ENCODE results near the gene COMT. TPM values are rescaled to one million over a fixed set of nuclear protein-coding genes. Genes with fewer than 3 reads are reported as not detected.

The COMT gene
- total RNA-seq, 1 experiment from 2014 or later = 108 TPM

- Histone ChIP-seq H3K4me1 (ENCODE audit: control insufficient read depth, insufficient read depth, low read length) (peaks cover 6% of the 10 kb centered on the region), H3K4me3 (ENCODE audit: low read depth in 2 of 2, low read length in 2 of 2) (no peak overlapping the region), H3K36me3 (ENCODE audit: control insufficient read depth, insufficient read depth, low read length) (no peaks in the 10 kb centered on the region), H3K9me3 (ENCODE audit: control insufficient read depth, insufficient read depth, low read depth, low read length) (no peaks in the 10 kb centered on the region), H3K27ac (ENCODE audit: low read length) (no peak overlapping the region), H3K27me3 (ENCODE audit: control insufficient read depth, insufficient read depth, low read length) (no peaks in the 10 kb centered on the region)
- intact Hi-C loops (cut with micrococcal nuclease; ENCODE audit: unreplicated experiment) (no loop called here), in situ Hi-C loops (cut with HindIII; ENCODE audit: low pct_unique_long_range_greater_than_20kb, low sequenced_read_pairs) (no loop called here)
- POLR2A ChIA-PET = no interaction called here
- TF ChIP-seq POLR2AphosphoS5 (IDR thresholded peaks at IDR 0.05; ENCODE audit: low read depth, low read length) (no peak), CTCF (IDR thresholded peaks at IDR 0.05) (no peak), REST (IDR thresholded peaks at IDR 0.05; ENCODE audit: insufficient read depth in 1 of 2, low read depth in 2 of 2, low read length in 1 of 2) (no peak), SIN3A (IDR thresholded peaks at IDR 0.05; ENCODE audit: borderline replicate concordance, insufficient read depth, low read depth, low read length) (no peak), TCF7L2 (IDR thresholded peaks at IDR 0.05; ENCODE audit: low read depth, low read length) (no peak)
- CTCF ChIA-PET = no interaction called here
- DNase-seq (ENCODE audit: low read depth, low spot score) (no peak), ATAC-seq (no peak)
- BruUV-seq (replicated peaks) = no TSS peak
Measured at GRCh38 chr22:19960491-19961200, 19.1 kb downstream of the COMT start.

- intact Hi-C loops (cut with micrococcal nuclease; ENCODE audit: unreplicated experiment) = no loop called here
- CTCF ChIA-PET = no interaction called here
Measured at GRCh38 chr22:19961201-19961580, 19.6 kb downstream of the COMT start.

More at GRCh38 chr22:19961201-19961580, 19.6 kb downstream of the COMT start:
- H3K36me3 ChIP-seq (ENCODE audit: control insufficient read depth, insufficient read depth, low read length) = no peaks in the 10 kb centered on the region
- no peak for DNase-seq (ENCODE audit: low read depth, low spot score)
- TF ChIP-seq CTCF (IDR thresholded peaks at IDR 0.05) = no peak
- TF ChIP-seq POLR2AphosphoS5 (IDR thresholded peaks at IDR 0.05; ENCODE audit: low read depth, low read length) = no peak
- TF ChIP-seq REST (IDR thresholded peaks at IDR 0.05; ENCODE audit: insufficient read depth in 1 of 2, low read depth in 2 of 2, low read length in 1 of 2) = no peak
- no peak for TF ChIP-seq TCF7L2 (IDR thresholded peaks at IDR 0.05; ENCODE audit: low read depth, low read length)
- no peak for TF ChIP-seq SIN3A (IDR thresholded peaks at IDR 0.05; ENCODE audit: borderline replicate concordance, insufficient read depth, low read depth, low read length)
- H3K27ac ChIP-seq (ENCODE audit: low read length) = no peak overlapping the region
- H3K27me3 ChIP-seq (ENCODE audit: control insufficient read depth, insufficient read depth, low read length) = no peaks in the 10 kb centered on the region
- no TSS peak for BruUV-seq (replicated peaks)
- no peak overlapping the region for H3K4me3 ChIP-seq (ENCODE audit: low read depth in 2 of 2, low read length in 2 of 2)
- POLR2A ChIA-PET = no interaction called here
- H3K4me1 ChIP-seq (ENCODE audit: control insufficient read depth, insufficient read depth, low read length) = peaks cover 6% of the 10 kb centered on the region
- no peaks in the 10 kb centered on the region for H3K9me3 ChIP-seq (ENCODE audit: control insufficient read depth, insufficient read depth, low read depth, low read length)
- in situ Hi-C loops (cut with HindIII; ENCODE audit: low pct_unique_long_range_greater_than_20kb, low sequenced_read_pairs) = no loop called here
- no peak for ATAC-seq

All from Panc1 (cell line).